ENCODE measurements around the gene THADA.
"Not testable (repeated sequence)": the region's sequence is repeated elsewhere in the genome, so short reads cannot be mapped to it uniquely, and the experiment has no call there.

Gene THADA

DNA sequence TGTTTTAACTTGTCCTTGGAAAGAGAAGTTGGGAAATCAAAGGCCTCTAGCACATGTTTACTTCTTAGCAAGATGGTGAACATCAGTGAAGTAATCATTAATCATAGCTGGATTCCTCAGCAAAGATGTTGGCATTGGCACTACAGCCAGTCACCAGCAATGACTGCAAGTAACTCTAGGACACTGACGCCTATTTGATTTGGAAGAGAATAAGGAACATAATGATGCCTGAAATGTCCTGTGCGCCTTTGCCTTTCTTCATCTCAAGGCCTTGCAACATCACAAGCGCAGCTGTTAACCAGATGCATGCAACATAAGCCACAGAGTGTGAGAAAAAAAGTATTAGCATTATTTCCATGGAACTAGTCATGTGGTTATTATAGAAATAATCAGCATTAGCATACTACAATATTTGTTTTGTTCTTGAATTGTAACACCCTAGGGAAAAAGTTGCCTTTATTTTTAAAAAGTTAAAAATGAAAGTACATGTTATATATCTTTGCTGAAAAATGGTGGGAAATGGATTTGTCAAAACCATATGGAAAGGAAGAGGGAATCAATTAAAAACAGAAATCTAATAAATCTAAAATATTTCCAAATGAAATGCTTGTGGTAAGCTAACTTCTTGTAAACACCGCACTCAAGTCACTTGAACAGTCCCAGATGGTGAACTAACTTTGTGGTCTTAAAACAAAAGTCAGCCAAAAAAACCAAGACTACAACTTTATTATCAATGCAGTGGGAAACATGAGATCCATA is 55.6 kb downstream of the THADA start:
- DNase-seq: peak; percentile 93

DNA sequence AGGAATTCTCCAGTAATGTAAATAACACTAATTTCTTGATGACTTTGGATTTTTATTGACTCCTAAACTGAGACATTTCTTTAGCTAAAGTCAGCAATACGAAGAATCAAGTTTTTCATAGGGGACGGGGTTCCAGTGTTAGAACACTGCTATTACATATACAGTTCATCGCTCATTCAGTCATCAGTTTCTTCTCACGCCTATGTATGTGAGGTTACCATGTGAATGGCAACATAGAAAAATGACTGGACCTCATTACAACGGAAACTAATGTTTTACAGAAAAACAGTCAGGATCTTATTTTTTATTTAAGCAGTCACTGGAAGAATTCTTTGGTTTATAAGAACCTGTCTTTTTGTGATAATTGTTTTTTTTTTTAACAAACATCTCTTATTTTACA is 56.4 kb downstream of the THADA start:
- no peak for DNase-seq

DNA sequence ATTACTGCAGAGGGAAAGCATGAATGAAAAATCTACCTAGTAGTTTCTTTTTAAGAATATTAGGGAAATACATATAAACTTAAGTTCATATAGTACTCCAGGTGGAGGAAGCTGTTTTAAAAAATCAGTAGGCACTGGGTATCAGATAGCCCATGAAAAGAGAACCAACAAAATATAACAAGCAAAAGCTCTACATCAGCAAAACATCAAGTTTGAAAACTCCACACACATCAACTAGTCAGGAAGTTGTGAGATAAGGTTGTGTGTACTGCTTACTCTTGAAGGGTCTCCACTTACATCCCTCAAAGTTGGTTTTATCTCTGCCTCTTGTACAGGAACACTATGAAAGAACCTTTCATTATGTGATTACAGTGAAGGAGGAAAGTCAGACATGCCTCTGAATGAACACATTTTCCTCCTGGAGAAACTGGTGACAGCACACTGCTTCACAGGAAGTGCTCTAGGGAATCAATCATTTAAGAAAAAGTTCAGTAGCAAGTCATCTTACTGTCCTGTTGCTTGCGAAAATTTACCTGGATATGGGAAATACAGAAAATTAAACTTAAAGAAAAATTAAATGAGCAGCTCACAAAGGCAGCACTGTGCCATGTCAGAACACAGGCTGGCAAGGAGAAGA is 57.7 kb downstream of the THADA start:
- DNase-seq: no peak

DNA sequence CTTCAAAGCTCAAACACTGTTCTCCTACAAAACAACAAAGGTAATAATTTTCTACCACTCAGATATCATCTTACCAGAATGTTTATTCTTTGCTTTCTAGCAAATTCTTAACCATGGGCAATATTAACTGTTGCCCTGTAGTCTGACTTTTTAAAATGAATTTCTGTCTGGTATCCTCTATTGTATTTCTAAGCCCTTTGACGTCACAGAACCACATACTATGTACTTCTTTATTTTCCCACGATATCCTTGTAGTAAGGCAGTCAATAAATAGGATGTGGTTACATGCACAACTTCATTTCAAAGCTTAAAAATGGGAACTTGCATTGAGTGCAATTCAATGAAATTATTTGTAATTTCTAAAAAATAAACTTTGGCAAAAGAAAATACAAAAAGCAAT is 58.7 kb downstream of the THADA start:
- DNase-seq: no peak

DNA sequence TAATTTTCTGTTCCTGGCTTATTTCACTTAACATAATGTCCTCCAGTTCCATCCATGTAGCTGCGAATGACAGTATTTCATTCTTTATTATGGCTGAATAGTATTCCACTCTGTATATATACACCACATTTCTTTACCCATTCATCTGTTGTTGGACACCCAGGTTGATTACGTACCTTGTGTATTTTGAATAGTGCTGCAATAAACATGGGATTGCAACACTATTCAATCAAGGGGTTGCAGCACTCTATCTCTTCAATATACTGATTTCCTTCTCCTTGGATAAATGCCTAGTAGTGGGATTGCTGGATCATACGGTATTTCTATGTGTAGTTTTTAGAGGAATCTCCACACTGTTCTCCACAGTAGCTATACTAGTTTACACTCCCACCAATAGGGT is 61.3 kb downstream of the THADA start:
- no peak for DNase-seq

DNA sequence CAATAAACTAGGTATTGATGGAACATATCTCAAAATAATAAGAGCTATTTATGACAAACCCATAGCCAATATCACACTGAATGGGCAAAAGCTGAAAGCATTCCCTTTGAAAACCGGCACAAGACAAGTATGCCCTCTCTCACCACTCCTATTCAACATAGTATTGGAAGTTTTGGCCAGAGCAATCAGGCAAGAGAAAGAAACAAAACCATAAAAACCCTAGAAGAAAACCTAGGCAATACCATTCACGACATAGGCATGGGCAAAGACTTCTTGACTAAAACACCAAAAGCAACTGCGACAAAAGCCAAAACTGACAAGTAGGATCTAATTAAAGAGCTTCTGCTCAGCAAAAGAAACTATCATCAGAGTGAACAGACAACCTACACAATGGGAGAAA is 63.3 kb downstream of the THADA start:
- not testable (repeated sequence) for DNase-seq

DNA sequence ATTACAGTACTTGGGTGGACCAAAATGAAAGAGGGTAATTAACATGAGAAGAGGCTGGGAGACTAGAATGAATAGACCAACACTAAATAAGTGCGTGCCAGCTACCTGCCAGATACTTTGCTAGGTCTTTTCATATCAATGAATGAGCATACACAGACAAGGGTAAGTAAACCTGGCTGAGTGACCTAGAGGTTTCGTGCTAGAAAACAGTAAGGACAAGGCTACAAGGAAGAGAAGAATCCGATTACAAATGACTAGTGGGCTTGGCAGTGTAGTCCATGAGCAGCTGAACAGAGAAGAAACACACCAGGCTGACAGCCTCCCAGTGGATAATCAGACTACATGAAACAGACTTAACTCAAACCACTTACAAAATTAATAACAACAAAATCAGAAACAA is 64.6 kb downstream of the THADA start:
- no peak for DNase-seq

DNA sequence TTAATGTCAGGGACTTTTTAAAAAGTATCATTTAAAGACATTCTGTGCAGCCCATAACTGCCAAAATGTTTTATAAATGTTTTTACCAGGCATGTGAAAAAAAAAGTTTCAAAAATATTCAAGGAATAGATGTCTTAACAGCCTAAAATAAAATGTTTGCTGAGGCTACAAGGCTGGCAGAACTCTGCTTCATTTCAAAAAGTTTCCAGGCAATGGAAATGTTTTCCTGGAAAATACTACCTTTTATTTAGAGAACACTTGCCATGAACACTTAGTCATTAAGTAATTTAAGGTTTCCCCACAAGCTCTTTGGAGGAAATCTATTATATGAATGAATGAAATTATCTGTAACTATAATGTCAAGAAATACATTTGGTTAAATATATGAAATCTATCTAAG is 68.8 kb downstream of the THADA start:
- no peak for DNase-seq

DNA sequence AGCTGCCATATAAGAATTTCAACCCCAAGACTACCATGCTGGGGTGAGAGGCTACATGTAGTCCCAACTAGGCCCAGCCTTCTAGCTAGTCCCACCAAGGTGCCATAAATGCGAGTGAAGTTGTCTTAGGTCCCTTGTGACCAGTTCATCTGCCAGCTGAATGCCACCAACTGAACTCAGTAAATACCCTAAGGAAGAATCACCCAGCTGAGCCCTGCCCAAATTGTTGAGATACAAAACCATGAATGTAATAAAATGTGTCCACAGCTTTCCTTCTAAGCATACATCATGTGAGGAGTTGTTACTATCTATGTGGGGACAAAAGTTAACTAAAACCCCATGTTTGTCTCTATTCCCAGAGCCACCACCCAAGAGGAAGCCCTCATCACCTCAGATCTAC is 70.3 kb downstream of the THADA start:
- no peak for DNase-seq

DNA sequence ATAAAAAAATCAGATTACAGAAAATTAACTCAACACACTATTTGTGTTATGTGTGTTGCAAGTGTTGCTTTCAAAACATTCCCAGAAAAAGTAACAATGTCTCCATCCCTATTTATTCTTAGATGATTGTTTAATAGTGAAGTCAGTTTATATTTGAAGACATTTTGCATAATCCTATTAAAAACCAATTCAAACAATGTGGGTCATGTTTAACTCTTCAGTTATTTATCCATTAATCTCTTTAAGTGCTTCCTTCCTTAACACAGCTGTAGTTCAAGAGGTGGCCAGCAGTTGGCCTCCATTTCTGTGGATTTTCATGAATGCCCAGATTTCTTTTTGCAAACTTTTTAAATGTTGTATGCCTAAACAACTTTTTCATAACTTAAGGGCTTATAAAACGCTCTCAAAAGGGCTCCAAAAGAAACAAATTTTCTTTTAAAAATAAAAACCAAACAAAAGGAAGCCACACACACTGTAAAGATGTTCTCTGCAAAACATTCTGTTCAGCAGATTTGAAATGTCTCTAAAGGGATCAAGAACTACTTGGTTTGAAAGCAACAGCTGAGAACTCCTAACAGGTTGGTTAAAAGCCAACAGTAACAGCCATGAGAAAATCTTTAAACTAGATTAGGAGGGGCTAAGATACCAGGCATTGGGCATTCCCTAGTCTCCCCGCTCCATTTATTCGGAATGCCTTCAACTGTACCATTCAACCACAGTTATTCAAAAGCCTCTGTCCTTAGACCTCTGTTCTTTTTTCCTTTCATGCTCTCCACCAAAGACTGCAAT is 71.5 kb downstream of the THADA start:
- DNase-seq: no peak

DNA sequence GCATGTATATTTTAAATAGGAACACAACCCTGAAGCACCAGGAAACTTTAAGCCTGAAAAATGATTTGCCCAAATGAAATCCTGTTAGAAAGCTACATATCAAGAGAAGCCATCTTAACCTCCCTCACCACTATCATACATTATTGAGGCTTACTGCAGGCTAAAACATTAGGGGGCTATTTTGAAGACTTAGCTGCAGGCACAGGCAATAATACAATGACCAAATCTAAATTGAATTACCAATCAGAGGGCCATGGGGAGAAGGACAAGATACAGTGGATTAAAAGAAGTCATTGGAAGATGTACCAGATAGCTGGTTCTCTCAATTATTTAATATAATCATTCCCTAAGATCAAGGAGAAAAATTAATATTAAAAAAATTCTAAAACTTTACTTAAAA is 73.7 kb downstream of the THADA start:
- DNase-seq: no peak

DNA sequence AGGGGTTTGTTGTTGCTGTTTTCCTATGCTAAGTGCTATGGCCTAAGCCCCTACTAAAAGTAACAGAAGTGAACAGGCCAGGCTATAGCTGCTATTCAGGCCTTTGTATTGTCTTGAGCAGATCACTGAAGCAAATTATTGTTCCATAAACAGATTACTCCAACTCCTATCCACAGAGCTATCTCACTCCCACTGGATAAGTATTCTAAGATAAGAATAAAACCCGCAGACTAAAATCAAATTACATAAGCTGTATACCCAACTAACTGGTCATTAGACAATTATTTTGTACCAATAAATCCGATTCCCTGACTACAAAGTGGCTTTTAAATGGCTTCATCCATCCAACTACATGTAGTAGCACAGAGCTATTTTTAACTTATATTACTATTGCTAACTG is 74.3 kb downstream of the THADA start:
- no peak for DNase-seq

DNA sequence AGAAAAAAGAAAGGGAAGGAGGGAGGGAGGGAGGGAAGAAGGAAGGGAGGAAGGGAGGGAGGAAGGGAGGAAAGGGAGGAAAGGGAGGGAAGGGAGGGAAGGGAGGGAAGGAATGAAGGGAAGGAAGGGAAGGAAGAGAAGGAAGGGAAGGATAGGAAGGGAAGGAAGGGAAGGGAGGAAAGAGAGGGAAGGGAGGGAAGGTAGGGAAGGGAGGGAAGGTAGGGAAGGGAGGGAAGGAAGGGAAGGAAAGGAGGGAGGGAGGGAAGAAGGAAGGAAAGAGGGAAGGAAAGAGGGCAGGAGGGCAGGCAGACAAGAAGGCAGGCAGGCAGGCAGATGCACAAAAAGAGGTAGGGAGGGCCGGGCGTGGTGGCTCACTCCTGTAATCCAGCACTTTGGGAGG is 74.9 kb downstream of the THADA start:
- no peak for DNase-seq

DNA sequence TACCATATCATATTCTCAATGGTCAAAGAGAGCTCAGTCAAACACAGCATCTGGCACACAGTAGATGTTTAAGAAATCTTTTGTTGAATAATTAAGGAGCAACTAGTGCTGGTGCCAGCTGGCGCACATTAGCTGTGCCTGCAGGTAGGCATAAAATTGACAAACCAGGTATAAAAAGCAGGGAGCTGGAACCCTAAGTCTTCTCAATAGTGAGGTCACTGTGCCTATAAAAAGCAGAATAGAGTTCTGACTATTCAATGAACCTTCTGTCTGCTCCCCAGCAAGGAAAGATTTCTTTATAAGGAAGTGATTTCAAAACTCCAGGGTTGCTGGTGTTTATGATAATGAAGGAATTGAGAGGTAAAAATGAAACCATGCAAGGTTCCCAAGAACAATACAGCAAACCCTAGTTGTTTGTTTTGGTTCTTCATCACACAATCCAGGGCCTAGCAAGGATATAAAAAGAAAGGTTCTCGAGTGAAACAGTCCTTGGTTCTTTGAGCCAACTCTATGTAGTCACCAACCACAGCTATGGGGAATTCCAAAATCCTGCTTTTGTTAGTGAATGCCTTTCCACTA is 76.1 kb downstream of the THADA start:
- DNase-seq: peak; percentile 87

DNA sequence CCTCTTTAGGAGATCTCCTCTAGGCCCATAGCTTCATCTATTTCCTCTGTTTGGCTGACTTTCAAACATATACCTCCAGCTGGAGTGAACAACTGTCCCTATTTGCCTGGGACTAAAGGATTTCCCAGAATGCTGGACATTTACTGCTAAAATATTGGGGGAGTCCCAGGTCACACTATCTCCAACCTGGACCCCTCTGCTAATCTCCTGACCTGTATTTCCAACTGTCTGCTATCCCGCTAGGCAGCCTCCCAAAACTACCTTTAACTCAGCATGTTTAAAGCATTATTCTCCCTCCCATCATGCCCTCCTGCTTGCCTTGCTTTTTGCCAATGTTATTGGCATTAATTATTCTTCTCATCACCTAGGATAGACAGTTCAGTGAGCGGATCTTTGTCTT is 77.1 kb downstream of the THADA start:
- no peak for DNase-seq

DNA sequence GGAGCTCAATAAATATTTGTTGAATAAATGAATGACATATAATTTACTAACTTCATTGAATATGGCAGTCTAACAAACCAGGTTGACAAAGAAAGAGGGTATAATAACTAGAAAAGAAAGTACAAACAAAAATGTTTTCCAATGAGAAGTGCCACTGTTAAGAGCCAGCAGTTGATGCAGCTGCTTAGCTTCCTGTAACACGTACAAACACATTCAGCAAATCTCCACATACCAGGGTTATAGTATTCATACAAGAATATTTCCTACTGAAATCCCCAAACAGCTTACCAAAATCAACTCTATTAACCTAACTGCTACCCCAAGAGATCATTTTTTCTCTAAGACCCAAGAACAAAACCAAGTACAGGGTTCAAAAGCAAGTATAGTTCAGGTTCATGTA is 77.7 kb downstream of the THADA start:
- DNase-seq: no peak

DNA sequence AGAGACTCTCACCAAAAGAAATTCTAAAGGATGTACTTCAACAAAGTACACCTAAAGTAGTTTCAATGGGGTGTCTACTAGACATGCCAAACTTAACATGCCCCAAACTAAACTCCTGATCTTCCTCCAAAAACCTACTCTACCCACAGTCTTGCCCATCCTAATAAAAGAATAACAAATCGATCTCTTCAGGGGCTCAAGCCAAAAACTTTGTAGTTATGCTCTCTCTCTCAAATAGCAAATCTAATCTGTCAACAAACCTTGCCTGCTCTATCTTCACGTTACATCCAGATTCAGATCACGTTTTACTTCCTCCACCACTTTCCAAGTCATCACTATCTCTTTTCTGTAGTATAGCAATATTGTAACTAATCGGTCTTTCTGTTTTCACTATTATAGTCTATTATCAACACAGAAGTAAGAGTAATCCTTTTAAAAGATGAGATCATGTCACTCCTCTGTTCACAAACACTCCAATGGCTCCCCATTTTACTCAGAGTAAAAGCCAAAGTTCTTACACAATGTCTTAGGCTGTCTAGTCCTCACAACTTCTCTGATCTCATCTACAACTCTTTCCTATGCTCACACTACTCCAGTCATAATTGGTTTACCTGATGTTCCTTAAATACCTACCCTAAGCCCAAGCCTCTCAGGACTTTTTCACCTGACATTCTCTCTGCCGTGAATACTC is 79.9 kb downstream of the THADA start:
- DNase-seq: no peak

DNA sequence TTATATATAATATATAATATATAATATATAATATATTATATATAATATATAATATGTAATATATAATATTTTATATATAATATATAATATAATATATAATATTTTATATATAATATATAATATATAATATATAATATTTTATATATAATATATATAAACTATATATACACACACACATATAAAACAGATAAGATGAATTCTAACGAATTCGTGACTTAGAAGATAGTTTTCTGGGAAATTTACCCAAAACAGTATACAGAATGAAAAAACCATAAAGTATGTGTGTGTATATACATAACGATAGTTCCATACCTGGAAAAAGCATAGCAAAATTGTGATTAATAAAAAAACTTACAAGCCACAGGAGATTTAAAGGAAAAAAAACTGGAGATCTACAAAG is 80.6 kb downstream of the THADA start:
- no peak for DNase-seq

DNA sequence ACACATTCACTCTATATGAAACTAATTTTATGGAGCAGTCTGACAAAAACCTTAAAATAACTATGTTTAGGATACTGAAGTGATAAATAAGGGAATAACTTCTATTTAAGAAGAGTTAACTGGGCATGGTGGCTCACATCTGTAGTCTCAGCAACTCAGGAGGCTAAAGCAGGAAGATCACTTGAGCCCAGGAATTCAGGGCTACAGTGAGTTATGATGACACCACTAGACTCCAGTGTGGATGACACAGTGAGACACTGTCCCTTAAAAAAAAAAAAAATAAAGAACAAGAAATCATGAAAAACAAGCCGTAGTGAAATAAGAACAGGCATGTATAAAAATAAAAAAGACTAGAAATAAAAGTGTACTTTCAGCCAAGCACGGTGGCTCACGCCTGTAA is 82.0 kb downstream of the THADA start:
- DNase-seq: no peak

DNA sequence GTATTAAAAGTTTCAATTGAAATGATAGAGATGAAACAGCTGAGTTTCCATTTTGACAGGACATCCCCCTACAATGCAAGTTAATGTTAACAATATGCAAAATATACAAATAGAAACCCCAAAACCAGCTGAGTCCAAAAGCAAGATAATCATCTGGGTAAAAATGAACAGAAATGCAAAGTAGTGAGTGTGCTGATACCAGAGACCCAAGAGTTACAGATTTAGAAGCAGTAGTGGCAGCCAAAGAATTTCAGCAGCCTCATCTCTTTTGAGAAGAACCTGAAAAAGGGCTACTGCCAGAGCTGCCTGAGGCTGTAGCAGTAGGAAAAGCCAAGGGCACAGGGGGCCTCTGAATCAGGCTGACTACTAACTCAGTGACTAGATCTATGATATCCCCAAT is 82.6 kb downstream of the THADA start:
- DNase-seq: no peak

DNA sequence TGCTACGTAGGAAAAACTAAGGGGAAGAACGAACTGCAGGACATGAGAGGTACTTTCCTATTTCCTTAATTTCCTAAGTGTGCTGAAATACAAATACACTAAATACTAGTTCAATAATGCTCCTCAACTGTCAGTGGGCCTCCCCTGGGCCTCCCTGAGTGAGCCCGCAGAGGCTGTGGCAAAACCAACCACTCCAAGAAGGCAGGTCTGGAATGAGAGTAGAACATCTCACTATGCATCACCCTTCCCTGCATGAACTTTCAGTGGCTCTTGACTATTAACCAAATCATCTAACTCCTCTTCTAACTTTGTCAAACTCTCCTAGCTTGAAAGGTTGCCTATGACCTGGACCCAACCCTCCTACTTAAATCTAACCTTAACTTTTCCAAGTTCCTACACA is 84.6 kb downstream of the THADA start:
- no peak for DNase-seq

DNA sequence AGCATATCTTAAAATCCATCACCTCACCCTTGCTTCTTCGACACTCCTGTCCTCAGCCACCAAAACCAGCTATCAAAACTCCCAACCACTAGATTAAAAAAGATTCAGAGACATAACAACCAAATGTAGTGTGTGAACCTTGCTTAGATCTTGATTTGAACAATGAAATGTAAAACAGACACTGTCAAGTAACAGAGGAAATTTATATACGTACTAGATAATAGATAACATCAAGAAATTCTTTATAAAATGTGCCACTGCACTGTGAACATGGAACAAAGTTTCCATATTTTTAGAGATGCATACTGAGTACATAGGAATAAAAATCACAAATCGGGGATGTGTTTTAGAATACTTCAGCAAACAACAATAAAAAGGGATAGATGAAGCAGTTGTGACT is 86.0 kb downstream of the THADA start:
- DNase-seq: no peak

DNA sequence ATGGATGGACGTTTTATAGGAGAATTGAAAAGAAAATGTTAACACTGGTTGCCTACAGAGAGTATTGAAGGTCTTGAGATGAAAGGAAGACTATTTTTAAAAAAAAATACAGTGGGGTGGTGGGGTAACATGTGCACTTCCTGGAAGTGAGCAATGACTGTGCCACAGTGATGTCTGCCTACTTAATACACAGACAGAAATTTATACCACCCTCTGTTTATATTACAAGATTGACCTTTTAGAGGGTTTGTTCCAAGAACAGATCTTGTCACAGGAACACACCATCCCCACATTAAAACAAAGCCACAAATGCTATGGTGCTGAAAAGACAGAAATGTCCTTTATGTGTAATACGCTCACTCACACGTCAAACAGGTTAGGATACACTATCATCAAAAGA is 87.6 kb downstream of the THADA start:
- DNase-seq: no peak
